ENCODE results near the gene RRM2. TPM values are rescaled to one million over a fixed set of nuclear protein-coding genes. Genes with fewer than 3 reads are reported as not detected.

RRM2 gene
- total RNA-seq, 2 donors from 2014 or later: 1.9 to 6.1 TPM

GRCh38 chr2:10159086-10159485 is 36.5 kb downstream of the RRM2 start:
- WGBS: 91% methylated on average over 6 of the region's 6 CpGs
- intact Hi-C loops (cut with DNase I): no loop called here
- H3K4me1 ChIP-seq (replicated peaks): no peaks in the 10 kb centered on the region
- no peak overlapping the region for H3K27ac ChIP-seq
- no peak for DNase-seq (ENCODE audit: low spot score)
- no peak for TF ChIP-seq POLR2A (IDR thresholded peaks at IDR 0.05)
- no peak for TF ChIP-seq POLR2AphosphoS5 (IDR thresholded peaks at IDR 0.05)
- TF ChIP-seq CTCF (IDR thresholded peaks at IDR 0.05): no peak
- H3K27me3 ChIP-seq (replicated peaks; ENCODE audit: insufficient read depth): no peaks in the 10 kb centered on the region
- H3K4me3 ChIP-seq: no peak overlapping the region
- no peaks in the 10 kb centered on the region for H3K9me3 ChIP-seq
- H3K36me3 ChIP-seq: no peaks in the 10 kb centered on the region

GRCh38 chr2:10159581-10160131 is 37.1 kb downstream of the RRM2 start:
- no peaks in the 10 kb centered on the region for H3K4me1 ChIP-seq (replicated peaks)
- no peaks in the 10 kb centered on the region for H3K36me3 ChIP-seq
- intact Hi-C loops (cut with DNase I): no loop called here
- WGBS: 60% methylated on average over 11 of the region's 11 CpGs
- no peak overlapping the region for H3K4me3 ChIP-seq
- H3K27me3 ChIP-seq (replicated peaks; ENCODE audit: insufficient read depth): no peaks in the 10 kb centered on the region
- no peak for TF ChIP-seq CTCF (IDR thresholded peaks at IDR 0.05)
- no peak overlapping the region for H3K27ac ChIP-seq
- no peaks in the 10 kb centered on the region for H3K9me3 ChIP-seq
- DNase-seq (ENCODE audit: low spot score): no peak

GRCh38 chr2:10160203-10160955 is 37.8 kb downstream of the RRM2 start:
- H3K27me3 ChIP-seq (replicated peaks; ENCODE audit: insufficient read depth): no peaks in the 10 kb centered on the region
- H3K9me3 ChIP-seq: no peaks in the 10 kb centered on the region
- no peaks in the 10 kb centered on the region for H3K36me3 ChIP-seq
- H3K4me3 ChIP-seq: no peak overlapping the region
- no peak overlapping the region for H3K27ac ChIP-seq
- TF ChIP-seq POLR2A (IDR thresholded peaks at IDR 0.05) (no peak), CTCF (IDR thresholded peaks at IDR 0.05) (no peak), POLR2AphosphoS5 (IDR thresholded peaks at IDR 0.05) (no peak)
- H3K4me1 ChIP-seq (replicated peaks): no peaks in the 10 kb centered on the region
- intact Hi-C loops (cut with DNase I): no loop called here
- DNase-seq (ENCODE audit: low spot score): no peak
- WGBS: 90% methylated on average over 13 of the region's 13 CpGs

- Histone ChIP-seq H3K27me3 (replicated peaks; ENCODE audit: insufficient read depth) (no peaks in the 10 kb centered on the region), H3K9me3 (no peaks in the 10 kb centered on the region), H3K4me1 (replicated peaks) (no peaks in the 10 kb centered on the region), H3K4me3 (no peak overlapping the region), H3K36me3 (no peaks in the 10 kb centered on the region), H3K27ac (no peak overlapping the region)
- no peak for DNase-seq (ENCODE audit: low spot score)
- intact Hi-C loops (cut with DNase I): no loop called here
- TF ChIP-seq POLR2A (IDR thresholded peaks at IDR 0.05) (no peak), POLR2AphosphoS5 (IDR thresholded peaks at IDR 0.05) (no peak)
- WGBS: 84% methylated on average over 12 of the region's 12 CpGs
These were observed 38.8 kb downstream of the RRM2 start for GRCh38 chr2:10161206-10161931.

- no peak for DNase-seq (ENCODE audit: low spot score)
- Histone ChIP-seq H3K36me3 (no peaks in the 10 kb centered on the region), H3K27ac (no peak overlapping the region), H3K9me3 (no peaks in the 10 kb centered on the region), H3K4me3 (no peak overlapping the region), H3K27me3 (replicated peaks; ENCODE audit: insufficient read depth) (no peaks in the 10 kb centered on the region), H3K4me1 (replicated peaks) (no peaks in the 10 kb centered on the region)
- TF ChIP-seq POLR2A (IDR thresholded peaks at IDR 0.05) (no peak), CTCF (IDR thresholded peaks at IDR 0.05) (no peak), POLR2AphosphoS5 (IDR thresholded peaks at IDR 0.05) (no peak)
- 92% methylated on average over 22 of the region's 22 CpGs for WGBS
- intact Hi-C loops (cut with DNase I): no loop called here
These were observed 39.5 kb downstream of the RRM2 start for GRCh38 chr2:10161961-10162441.
